GM18868 (cell line): ENCODE data around the gene ITGAV.

Experiments
- ATAC-seq: cut with Tn5 transposase; IDR thresholded peaks from one replicate; pipeline ENCODE4 v1.9.1; 2021; ENCODE audit warnings: mild to moderate bottlenecking, moderate library complexity; ENCODE audit not compliant: unreplicated experiment

ITGAV gene

GRCh38 chr2:186659383-186659782, 69.5 kb downstream of the ITGAV start:
- ATAC-seq = no peak

GRCh38 chr2:186664385-186665043, 74.7 kb downstream of the ITGAV start:
- no peak for ATAC-seq

- ATAC-seq = no peak
These were observed 79.3 kb downstream of the ITGAV start for GRCh38 chr2:186669146-186669545.

GRCh38 chr2:186670831-186671230, 81.0 kb downstream of the ITGAV start:
- ATAC-seq = no peak

- no peak for ATAC-seq
These were observed 85.5 kb downstream of the ITGAV start for GRCh38 chr2:186675380-186675779.

- no peak for ATAC-seq
These were observed 93.5 kb downstream of the ITGAV start for GRCh38 chr2:186683341-186683740.

GRCh38 chr2:186687807-186688211, 98.0 kb downstream of the ITGAV start:
- no peak for ATAC-seq

- ATAC-seq = no peak
These were observed 99.0 kb downstream of the ITGAV start for GRCh38 chr2:186688813-186689212.

GRCh38 chr2:186690786-186691185, 100.9 kb downstream of the ITGAV start:
- no peak for ATAC-seq

GRCh38 chr2:186691231-186691630, 101.4 kb downstream of the ITGAV start:
- no peak for ATAC-seq

GRCh38 chr2:186691900-186692299, 102.0 kb downstream of the ITGAV start:
- ATAC-seq = no peak

GRCh38 chr2:186693446-186693832, 103.6 kb downstream of the ITGAV start:
- ATAC-seq = no peak

- no peak for ATAC-seq
These were observed 105.4 kb downstream of the ITGAV start for GRCh38 chr2:186695081-186695756.

GRCh38 chr2:186696290-186696689, 106.4 kb downstream of the ITGAV start:
- no peak for ATAC-seq

GRCh38 chr2:186696804-186697203, 106.9 kb downstream of the ITGAV start:
- no peak for ATAC-seq

- no peak for ATAC-seq
These were observed 107.7 kb downstream of the ITGAV start for GRCh38 chr2:186697536-186697935.

- no peak for ATAC-seq
These were observed 109.9 kb downstream of the ITGAV start for GRCh38 chr2:186699742-186700141.

- ATAC-seq = no peak
These were observed 112.2 kb downstream of the ITGAV start for GRCh38 chr2:186702006-186702405.

- ATAC-seq = no peak
These were observed 112.6 kb downstream of the ITGAV start for GRCh38 chr2:186702501-186702900.

GRCh38 chr2:186704897-186705296, 115.0 kb downstream of the ITGAV start:
- ATAC-seq = no peak

- peak; percentile 51 for ATAC-seq
These were observed 119.9 kb downstream of the ITGAV start for GRCh38 chr2:186709529-186710450.

GRCh38 chr2:186713691-186714090, 123.8 kb downstream of the ITGAV start:
- no peak for ATAC-seq
